Coronary artery (tissue), 2 donors: ENCODE data around the gene ZNF75A.

ENCODE experiments used
- DNase-seq: peaks from one replicate; pipeline ENCODE4 v3.0.0-alpha.2; 2017; ENCODE audit warnings: low spot score
- H3K27ac ChIP-seq, 2 donors: fragments of 200-600 bp; sonication (generic); one replicate each; pipeline ENCODE4 v1.5.1; 2016 to 2019
- H3K4me3 ChIP-seq: fragments of 200-600 bp; sonication (generic); 2 replicates; pipeline ENCODE4 v1.5.1; 2016; ENCODE audit warnings: mild to moderate bottlenecking, moderate library complexity
- CTCF ChIP-seq: fragments of 200-600 bp; sonication (generic); IDR thresholded peaks from one replicate; pipeline ENCODE4 v1.5.1; 2019; ENCODE audit warnings: antibody characterized with exemption

Gene ZNF75A

GRCh38 chr16:3282103-3282729 lies 23.1 kb upstream of the ZNF75A start:
- TF ChIP-seq CTCF = no peak
- Histone ChIP-seq H3K4me3 (peak overlapping the region; percentile 77), H3K27ac (peak overlapping the region; percentile 98 to 99)
- no peak for DNase-seq

GRCh38 chr16:3282730-3283542 lies 22.4 kb upstream of the ZNF75A start, which contains the start of gene ZNF263:
ZNF263 (plus strand) TSS chr16:3283491; CDS start chr16:3283819, 328 bp downstream.
- Histone ChIP-seq H3K27ac (peak within 1 kb of the TSS; percentile 98 to 99), H3K4me3 (peak within 1 kb of the TSS; percentile 77)
- TF ChIP-seq CTCF = no peak
- peak; percentile 97 for DNase-seq

GRCh38 chr16:3283543-3284447 lies 21.5 kb upstream of the ZNF75A start:
- Histone ChIP-seq H3K27ac (peak overlapping the region; percentile 98 to 99), H3K4me3 (peak overlapping the region; percentile 77)
- TF ChIP-seq CTCF = no peak
- peak; percentile 71 for DNase-seq

- peak overlapping the region; percentile 77 for H3K4me3 ChIP-seq
- no peak for TF ChIP-seq CTCF
Observed at GRCh38 chr16:3285131-3285530, 20.2 kb upstream of the ZNF75A start.

GRCh38 chr16:3289998-3290673 lies 15.2 kb upstream of the ZNF75A start:
- H3K27ac ChIP-seq = no peak overlapping the region
- peak overlapping the region; percentile 20 for H3K4me3 ChIP-seq
- DNase-seq = no peak
- no peak for TF ChIP-seq CTCF

More at GRCh38 chr16:3285131-3285530, 20.2 kb upstream of the ZNF75A start:
- peak; percentile 62 for DNase-seq
- H3K27ac ChIP-seq = no peak overlapping the region

GRCh38 chr16:3292604-3293003 lies 12.7 kb upstream of the ZNF75A start:
- TF ChIP-seq CTCF = no peak
- DNase-seq = no peak
- H3K4me3 ChIP-seq = peak overlapping the region; percentile 35
- H3K27ac ChIP-seq = no peak overlapping the region
